DMS79 (cell line): ENCODE data around the gene KIF27.
A peak's percentile ranks its signal among the peaks of the same experiment; 100 is the strongest.
"Not testable (repeated sequence)": the region's sequence is repeated elsewhere in the genome, so short reads cannot be mapped to it uniquely, and the experiment has no call there.

ENCODE experiments used
- DNase-seq: peaks from one replicate; lab custom pipeline; 2025; lab: John Stamatoyannopoulos, UW

KIF27 gene

DNA sequence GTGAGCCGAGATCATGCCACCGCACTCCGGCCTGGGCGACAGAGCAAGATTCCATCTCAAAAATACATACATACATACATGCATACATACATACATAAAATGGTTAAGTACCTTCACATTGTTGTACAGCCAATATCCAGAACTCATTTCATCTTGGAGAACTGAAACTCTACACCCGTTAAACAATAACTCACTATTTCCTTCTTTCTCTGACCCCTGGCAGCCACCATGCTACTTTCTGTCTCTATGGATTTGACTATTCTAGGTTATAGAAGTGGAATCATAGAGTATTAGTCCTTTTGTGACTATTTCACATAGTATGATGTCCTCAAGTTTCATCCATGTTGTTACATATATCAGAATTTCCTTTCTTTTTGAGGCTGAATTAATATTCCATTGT, 9.6 kb upstream of the KIF27 start:
- DNase-seq = no peak

DNA sequence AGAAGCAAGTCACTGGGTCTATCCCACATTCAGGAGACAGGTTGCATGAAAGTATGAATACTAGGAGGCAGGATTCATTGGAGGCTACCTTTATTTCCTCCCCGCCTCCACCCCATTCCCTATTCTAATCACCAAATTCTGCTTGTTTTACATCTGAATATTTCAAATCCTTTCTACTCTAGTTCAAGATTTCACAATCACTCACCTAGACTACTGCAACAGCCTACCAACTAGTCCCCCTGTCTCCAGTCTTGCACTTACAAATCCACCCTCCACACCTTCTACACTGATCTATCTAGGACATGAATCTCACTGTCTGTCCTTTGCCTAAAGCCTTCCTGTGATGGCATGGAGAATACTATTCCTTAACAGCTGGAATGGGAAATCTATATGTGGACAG, 6.4 kb upstream of the KIF27 start:
- no peak for DNase-seq

DNA sequence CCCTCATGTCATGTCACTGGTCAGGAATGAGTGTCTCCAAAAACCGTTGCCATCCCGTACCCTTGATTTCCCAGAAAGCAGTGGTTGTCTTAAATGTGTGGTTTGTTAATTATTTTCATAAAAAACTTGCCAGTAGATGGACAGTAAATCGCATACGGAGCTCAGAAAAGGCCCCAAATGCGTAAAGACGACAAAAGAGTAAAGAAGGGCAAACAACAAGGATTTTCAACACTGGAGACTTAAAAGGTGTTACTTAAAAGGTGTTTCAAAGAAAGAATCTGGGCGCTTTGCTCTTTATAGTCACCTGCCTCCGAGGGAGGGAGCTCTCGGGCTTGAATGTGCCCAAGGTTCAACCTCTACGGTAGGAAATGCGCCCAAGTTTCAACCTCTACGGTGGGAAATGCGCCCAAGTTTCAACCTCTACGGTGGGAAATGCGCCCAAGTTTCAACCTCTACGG, 734 bp downstream of the KIF27 start:
- no peak for DNase-seq

DNA sequence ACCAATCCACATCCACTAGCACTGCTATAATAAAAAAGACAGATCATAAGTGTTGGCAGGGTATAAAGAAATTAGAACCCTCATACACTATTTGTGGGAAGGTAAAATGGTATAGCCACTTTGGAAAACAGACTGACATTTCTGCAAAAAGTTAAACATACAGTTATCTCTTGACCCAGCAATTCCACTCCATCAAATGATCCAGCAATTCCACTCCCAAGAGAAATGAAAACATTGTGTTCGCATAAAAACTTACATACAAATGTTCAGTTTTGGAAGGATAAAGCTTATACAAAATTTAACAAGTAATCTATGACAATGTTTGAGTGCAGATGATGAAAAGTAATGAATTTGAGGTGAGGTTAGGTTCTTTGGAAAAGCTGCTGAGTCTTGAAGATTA, 2.1 kb downstream of the KIF27 start:
- no peak for DNase-seq

DNA sequence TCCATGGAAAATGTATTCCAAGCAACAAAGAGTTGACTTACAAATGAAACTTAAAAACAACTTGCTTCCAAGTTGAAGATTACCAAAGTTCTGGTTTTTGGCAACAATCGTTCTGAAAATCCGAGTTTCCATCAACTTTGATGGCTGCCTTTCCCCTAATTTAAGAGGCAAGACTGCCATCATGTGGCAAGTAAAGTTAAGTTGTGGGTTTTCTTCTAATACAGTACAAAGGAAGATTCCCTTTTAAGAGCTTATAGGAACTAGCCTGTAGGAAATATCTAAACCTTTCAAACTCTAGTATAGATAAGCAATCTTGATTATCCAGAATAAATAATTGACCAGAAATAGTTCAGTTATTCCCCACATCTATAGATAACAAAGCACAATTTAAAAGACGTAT, 9.0 kb downstream of the KIF27 start:
- DNase-seq = peak; percentile 0

DNA sequence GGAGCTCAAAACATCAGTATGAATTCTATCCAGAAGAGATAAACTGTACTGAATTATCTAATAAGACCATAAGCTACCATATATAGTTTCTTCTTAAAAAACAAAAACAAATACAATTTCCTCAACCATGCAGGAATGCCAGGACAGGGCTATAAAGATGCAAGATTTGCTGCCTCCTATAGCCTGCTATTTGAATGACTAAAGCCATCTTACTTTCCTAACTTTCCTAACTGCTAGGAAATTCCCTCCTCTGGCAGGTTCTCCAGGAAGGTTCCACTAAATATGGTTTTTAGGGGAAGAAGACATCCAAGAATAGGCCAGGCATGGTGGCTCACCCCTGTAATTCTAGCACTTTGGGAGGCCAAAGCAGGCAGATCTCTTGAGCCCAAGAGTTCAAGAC, 15.1 kb downstream of the KIF27 start:
- no peak for DNase-seq

DNA sequence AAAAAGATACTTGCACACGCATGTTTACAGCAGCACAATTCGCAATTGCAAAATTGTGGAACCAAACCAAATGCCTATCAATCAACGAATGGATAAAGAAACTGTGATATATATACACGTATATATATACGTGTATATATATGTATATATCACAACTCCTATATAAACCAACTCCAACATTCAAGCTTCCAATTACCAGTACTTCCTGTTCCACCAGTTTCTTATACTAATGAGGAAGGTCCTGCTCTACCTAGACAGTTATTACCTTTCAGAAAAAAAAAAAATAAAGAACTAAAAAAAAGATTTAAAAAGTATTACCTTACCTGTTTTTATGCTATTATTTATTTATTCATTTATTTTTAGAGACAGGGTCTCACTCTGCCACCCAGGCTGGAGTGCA, 20.6 kb downstream of the KIF27 start:
- DNase-seq = not testable (repeated sequence)

DNA sequence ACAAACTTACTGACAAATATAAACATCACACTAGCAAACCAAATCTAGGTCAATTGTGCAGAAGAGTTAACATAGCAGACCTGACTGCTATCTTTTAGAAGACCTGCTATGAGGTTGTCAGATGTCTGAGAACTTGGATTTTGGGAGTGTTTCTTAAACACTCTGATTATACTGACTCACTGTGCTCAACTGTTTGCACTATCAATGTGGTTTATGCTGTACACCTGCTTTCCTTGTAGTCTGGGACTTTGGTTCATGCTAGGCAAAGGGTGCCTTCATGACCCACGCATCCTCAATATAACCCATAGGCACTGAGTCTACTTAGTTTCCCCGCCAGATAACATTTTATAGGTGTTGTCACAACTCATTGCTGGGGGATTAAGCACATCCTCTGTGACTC, 26.9 kb downstream of the KIF27 start:
- DNase-seq = not testable (repeated sequence)

DNA sequence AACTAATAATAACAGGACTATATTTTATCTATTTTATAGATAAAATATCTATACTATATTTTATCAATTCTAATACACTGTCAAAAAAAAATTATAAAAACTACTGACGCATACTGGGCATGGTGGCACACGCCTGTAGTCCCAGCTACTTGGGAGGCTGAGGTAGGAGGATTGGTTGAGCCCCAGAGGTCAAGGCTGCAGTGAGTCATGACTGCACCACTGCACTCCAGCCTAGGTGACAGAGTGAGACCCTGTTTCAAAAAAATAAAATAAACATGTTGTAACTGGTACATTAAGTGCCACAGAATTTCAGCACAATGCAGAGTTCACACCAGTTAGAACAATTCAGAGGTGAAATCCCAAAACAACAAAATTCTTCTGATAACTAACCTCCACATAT, 34.7 kb downstream of the KIF27 start:
- DNase-seq = not testable (repeated sequence)

DNA sequence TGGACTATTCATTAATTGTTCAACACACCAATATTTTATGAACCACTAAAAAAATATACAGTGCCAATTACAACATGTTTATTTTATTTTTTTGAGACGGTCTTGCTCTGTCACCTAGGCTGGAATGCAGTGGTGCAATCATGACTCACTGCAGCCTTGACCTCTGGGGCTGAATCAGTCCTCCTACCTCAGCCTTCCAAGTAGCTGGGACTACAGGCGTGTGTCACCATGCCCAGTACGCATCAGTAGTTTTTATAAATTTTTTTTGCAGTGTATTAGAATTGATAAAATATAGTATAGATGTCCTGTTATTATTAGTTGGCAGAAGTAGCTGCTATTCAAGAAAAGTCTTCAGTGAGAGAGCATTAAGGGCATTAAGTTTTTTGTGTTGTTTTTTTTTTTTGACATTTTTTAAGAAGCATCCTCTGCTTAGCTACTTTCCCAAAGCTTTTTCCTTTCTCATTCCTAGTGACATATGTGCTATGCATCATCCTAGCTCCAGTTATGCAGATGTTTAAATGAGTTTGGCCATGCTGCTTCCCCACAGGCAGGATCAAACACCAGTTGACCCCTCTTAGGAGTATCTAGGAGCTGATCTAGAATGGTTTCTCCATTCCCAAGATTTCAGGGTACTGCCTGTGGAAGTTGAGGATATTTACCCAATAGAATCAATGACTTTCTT, 35.5 kb downstream of the KIF27 start:
- DNase-seq = not testable (repeated sequence)

DNA sequence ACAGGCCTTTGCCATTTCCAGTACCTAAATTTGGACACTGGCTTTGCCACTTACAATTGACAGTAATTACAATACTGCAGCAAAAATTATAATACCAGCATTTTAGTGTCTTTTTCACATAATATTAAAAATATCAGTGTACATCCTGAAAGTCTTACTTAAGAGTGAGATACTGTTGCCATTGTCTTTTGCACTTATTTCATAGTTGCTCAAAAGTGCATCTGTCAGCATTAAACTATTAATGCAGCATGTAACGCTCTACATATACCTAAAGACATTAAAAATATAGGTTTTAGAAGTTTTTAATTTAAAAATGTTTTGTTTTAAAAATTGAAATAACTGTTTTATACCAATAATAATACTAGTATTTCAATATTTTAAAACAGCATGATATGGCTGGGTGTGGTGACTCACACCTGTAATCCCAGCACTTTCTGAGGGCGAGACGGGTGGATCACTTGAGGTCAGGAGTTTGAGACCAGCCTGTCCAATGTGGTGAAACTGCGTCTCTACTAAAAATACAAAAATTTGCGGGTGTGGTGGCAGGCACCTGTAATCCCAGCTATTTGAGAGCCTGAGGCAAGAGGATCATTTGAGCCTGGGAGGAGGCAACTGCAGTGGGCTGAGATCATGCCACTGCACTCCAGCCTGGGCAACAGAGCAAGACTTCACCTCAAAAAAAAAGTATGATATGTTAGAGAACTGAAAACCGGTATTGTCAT, 39.4 kb downstream of the KIF27 start:
- DNase-seq = not testable (repeated sequence)

DNA sequence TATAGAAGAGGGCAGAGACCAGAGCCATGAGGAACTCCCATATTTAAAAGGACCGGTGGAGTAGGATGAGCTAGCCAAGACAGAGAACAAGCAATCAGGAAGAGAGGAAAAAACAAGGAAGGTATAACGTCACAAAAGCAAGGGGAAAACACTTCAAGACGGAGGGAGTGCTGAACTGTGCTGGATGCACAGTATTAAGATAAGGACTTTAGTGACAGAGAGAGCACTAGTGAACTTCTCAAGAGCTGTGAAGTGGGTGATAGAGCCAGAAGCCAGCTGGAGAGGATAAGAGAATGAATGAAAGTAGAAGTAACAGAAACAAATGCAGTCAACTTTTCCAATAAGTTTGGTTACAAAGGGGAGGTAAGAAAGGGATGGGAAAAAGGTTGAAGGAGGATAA, 45.7 kb downstream of the KIF27 start:
- DNase-seq = not testable (repeated sequence)

DNA sequence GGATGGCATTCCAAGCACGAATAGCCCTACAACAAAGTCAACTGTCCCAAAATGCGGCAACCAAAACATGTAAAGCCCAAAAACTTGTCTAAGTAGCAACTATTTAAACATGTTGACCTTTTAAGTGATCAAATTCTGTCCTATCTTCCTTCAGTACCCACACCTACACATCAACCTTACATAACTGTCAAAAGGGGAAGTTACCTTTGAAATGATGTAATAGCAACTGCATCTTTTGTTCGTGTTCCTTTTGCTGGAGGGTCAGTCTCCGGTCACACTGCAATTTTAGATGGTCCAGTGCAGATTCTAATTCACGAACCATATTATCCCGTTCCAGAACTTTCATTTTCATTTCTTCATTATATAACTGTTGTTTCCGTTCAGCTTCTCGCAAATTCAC, 71.3 kb downstream of the KIF27 start:
- not testable (repeated sequence) for DNase-seq

DNA sequence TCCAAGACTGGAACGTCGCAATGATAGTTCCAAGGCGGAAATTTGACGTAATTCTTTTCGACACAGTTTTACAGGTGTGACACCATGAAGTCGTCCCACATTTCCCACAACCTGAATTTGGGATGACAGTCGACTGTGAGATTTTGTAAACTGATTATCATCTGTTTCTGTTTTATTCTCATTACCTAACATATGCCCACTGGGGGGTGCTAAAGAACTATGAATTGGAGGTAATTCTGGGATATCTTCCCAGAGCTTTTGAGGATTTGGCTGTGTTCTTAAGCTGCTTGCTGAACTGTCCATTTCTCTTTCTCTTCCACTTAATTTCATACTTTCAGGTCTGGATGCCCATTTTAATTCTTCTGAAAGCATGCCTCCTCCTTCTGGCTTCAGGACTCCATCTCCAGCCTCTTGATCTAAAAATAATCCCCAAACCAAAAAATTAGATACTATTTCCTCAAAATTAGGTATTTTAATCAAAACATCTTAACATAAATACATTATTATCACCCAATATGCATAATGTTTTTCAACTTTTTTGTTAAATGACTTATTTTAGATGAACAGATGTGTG, 84.1 kb downstream of the KIF27 start:
- not testable (repeated sequence) for DNase-seq

DNA sequence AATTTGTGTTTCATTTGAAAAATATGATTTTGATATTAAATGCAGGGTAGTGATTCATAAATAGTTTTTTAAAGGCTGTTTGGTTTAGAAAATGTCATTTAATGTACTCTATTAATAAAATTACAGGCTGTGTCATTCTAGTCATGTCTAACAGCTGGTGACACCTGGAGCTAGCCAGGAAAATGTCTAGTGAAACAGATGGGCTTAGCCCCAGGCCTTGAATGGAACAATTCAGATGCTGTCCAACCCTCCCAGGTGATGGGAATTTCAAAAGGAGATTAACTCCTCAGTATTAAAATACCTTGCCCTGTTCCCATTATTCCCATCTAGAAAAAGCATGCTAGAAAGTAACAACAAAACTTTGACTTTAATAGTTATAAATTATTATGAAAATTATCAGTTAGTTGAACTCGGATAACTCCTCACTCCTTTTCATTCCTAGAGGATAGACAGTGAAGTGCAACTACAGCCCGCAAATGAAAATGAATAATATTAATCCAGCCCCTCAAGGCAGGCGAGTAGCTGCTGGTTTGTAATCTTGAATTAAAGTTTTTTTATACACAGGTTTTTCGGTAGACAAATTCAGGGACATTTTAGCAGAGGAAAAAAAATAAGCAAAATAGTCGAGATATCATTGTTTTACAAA, 90.7 kb downstream of the KIF27 start:
- not testable (repeated sequence) for DNase-seq

DNA sequence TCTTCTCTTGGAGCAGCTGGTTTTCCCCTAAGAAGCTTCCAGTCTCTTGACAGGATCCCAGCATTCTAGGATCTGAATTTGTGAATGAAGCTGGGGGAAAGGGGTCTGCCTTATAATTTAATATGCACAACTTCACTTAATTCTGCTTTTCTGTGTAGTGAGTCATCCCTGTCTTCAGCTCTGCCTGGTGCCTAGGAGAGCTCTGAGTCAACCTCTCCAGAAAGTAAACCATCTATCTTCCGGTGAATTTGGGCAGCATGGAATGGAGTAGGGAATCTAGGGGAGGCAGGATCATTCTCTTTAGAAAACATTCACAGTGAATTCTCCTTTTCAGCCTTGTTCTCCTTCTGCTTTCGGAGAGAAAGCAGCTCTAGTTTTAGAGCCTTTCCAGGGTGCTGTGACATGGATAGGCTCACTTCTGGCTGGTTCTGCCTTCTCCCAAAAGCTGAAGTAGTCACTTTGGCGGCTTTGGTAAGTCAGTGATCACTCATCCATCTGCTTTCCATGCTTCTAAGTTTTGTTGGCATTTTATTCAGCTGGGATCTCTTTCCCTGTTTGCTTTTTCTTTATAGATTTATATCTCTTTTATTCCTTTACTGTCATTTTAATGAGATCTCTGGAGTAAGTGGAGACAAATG, 96.1 kb downstream of the KIF27 start:
- not testable (repeated sequence) for DNase-seq

DNA sequence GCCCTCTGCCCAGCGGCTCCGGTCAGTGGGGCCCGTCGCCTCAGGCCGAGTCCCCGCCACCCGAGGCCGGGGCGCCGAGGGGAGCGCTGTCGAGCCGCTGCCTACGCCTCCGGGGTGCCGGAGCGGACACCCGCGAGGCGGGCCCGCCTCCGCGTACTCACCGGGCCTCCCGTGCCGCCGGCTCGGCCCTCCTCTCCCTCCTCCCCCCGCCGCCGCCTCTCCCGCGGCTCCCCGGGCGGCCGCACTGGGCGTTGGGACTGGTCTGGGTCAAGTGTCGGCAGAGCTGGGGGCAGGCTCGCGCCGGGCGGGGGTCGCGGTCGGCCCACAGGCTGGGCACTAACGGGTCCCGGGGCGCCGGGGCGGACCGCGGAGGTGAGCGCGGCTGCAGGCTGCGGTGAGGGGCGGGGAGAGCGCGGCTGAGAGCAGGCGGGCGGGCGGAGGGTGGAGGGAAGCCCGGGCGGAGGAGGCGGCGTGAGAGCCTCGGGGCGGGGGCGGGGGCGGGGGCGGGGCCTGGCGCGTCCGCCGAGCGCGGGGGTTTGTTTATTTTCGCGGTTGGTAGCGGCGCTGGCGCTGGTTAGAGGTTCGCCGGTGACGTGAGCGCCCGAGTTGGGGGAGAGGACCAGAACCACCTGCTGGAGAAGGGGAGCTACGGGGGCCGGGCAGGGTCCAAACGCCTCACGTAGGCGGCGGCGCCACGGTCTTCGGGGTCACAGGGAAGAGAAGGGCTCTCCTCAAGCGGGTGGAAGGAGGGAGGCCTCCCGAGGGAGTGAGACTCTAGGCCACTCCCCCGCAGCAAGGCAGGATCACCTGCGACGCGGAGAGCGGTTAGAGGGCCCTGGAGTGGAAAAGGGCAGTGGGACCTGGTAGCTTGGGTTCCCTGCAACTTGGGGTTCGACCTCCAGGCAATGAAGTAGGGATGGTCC, 103.6 kb downstream of the KIF27 start, which contains the start of gene GKAP1:
Gene GKAP1, minus strand, starts transcription at position 414 of the 923 bp plus-strand sequence. CDS start 11,252 bp downstream, outside the sequence.
- DNase-seq = peak; percentile 25

DNA sequence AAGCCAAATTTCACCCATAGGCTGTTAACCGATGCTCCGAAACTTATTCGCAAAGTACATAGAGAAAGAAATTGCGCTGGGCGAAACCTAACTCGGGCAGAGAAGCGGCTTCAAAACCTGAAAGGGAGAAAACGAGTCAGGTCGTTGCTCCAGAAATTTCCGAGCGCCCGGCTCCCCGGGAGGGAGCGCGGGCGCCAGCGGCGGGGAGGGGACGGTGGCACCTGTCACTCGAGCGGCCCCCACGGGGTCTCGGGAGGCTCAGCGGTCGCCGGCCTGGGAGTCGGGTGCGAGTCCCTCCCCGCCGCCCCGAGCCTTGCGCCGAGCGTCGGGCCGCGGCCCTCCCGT, 104.2 kb downstream of the KIF27 start:
- DNase-seq = not testable (repeated sequence)

DNA sequence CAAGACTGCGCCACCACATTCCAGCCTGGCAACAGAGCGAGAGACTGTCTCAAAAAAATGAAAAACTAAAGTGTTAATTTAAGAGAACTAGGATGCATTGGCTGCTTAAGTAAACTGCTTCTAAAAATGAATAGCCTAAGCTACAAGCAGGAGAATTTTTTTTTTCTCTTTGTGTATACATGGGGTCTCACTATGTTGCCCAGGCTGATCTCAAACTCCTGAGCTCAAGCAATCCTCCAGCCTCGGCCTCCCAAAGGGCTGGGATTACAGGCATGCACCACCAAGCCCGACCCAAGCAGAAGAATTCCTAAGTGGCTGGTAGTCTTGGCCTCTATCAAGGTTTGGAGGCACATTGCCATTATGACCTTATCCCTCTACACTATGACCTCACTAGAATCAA, 106.1 kb downstream of the KIF27 start:
- not testable (repeated sequence) for DNase-seq

DNA sequence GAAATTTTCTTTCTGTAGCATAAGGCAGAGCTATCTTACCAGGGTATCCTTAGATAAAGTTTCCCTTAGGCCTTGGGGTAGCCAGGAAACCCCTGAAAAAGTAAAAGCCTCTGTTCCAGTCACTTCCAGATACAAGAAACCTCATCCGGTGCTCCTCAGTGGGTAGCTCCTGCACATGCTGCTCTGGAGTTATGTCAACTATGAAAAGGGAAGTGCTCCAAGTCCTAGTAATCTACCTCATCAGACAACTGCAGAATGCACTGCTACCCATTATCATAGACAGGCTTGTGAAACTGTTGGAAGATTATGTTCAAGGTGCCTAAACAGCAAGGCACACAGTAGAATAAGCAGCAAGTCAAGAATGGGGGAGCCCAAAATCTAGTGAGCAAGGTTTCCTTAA, 112.0 kb downstream of the KIF27 start:
- not testable (repeated sequence) for DNase-seq

DNA sequence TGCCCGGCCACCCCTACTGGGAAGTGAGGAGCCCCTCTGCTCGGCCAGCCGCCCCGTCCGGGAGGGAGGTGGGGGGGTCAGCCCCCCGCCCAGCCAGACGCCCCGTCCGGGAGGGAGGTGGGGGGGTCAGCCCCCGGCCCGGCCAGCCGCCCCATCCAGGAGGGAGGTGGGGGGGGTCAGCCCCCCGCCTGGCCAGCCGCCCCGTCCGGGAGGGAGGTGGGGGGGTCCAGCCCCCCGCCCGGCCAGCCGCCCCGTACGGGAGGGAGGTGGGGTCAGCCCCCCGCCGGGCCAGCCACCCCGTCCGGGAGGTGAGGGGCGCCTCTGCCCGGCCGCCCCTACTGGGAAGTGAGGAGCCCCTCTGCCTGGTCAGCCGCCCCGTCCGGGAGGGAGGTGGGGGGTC, 116.8 kb downstream of the KIF27 start:
- DNase-seq = not testable (repeated sequence)
